ENCODE data around the gene FRMD4A.
A peak's percentile ranks its signal among the peaks of the same experiment; 100 is the strongest.

Gene FRMD4A

DNA sequence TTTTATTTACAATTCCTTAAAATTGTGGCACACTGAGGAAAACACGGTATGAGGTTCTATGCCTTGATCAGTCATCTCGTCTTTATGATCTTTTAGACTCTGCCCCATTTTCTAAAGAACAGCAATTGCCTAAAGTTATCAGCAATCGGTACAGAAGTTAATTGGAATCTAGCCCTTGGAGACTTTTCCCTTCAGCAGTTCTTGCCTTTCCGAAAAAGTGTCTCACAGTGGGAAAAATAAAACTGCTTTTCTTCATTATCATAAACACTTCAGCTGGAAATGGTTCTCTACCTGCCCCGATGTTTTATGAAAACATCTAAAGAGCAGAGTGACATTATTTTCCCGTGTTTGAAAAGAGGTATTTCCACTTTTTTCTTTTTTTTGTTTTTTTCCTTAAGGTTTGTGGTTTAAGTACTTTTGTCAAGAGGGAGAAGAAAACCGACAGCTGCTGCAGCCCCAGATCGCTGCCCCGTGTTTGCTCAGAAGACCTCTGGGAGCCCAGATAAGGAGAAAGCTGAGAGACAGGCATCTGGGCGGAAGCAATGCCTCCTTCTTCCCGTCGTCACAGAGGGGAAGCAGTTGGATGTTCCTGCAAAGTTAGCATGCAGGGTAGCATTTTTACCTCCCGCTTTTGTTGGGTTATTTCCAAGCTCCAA is 149.7 kb downstream of the FRMD4A start:
- Mint-ChIP-seq H3K27me3 (peaks cover 55% of the 10 kb centered on the region), H3K4me3 (no peak overlapping the region), H3K4me1 (peaks cover 14% of the 10 kb centered on the region), H3K27ac (no peak overlapping the region), H3K36me3 (no peaks in the 10 kb centered on the region), H3K9me3 (peaks cover 6% of the 10 kb centered on the region)
- ATAC-seq, result no peak

- Mint-ChIP-seq H3K9me3 (peaks cover 3% of the 10 kb centered on the region), H3K36me3 (no peaks in the 10 kb centered on the region), H3K27ac (no peak overlapping the region), H3K4me1 (peaks cover 12% of the 10 kb centered on the region), H3K27me3 (peaks cover 73% of the 10 kb centered on the region), H3K4me3 (no peak overlapping the region)
- ATAC-seq, result no peak
Observed at GRCh38 chr10:14179251-14179650, 151.5 kb downstream of the FRMD4A start.

GRCh38 chr10:14173706-14174594 is 156.8 kb downstream of the FRMD4A start:
- Mint-ChIP-seq H3K4me1 (peaks cover 25% of the 10 kb centered on the region), H3K4me3 (peak overlapping the region; percentile 79), H3K27me3 (peaks cover 67% of the 10 kb centered on the region), H3K9me3 (peaks cover 3% of the 10 kb centered on the region), H3K27ac (no peak overlapping the region), H3K36me3 (no peaks in the 10 kb centered on the region)
- no peak for ATAC-seq

- H3K4me1 Mint-ChIP-seq, result peaks cover 25% of the 10 kb centered on the region
- no peaks in the 10 kb centered on the region for H3K36me3 Mint-ChIP-seq
- H3K27ac Mint-ChIP-seq, result no peak overlapping the region
- H3K4me3 Mint-ChIP-seq, result peak overlapping the region; percentile 79
- peaks cover 67% of the 10 kb centered on the region for H3K27me3 Mint-ChIP-seq
- ATAC-seq, result peak; percentile 36
- peaks cover 3% of the 10 kb centered on the region for H3K9me3 Mint-ChIP-seq
Observed at GRCh38 chr10:14173391-14173705, 157.4 kb downstream of the FRMD4A start.

DNA sequence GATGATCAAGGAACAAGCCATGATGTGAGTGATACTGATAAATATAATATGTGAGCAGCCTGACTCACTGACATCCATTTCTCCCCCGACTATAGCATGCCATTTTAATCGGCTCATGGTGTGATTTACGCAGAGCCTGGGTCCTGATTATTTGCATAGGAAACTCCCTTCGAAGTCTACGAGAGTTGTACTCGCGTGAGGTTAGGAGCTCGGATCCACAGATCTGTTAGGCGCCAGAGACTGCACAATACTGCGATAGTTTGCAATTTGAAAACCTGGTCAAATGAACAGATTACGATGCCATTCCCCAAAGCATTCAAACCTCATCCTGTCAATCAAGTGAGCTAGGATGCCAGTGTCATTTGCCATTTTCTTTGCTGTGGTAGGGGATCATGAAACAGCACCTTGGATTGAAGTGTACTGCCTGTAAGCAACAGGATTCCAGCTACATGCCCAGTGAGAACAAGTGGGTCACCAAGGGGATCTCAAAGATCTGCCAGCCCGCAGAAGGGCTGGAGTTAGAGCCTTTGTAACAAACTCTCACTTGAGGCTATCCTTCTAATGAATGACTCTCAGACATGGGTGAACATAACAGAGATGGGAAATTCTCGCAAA is 158.3 kb downstream of the FRMD4A start:
- peaks cover 75% of the 10 kb centered on the region for H3K27me3 Mint-ChIP-seq
- H3K27ac Mint-ChIP-seq, result no peak overlapping the region
- no peak for ATAC-seq
- no peak overlapping the region for H3K4me3 Mint-ChIP-seq
- no peaks in the 10 kb centered on the region for H3K36me3 Mint-ChIP-seq
- H3K4me1 Mint-ChIP-seq, result peaks cover 25% of the 10 kb centered on the region
- H3K9me3 Mint-ChIP-seq, result peaks cover 3% of the 10 kb centered on the region

- peaks cover 74% of the 10 kb centered on the region for H3K27me3 Mint-ChIP-seq
- no peak overlapping the region for H3K4me3 Mint-ChIP-seq
- H3K9me3 Mint-ChIP-seq, result no peaks in the 10 kb centered on the region
- H3K27ac Mint-ChIP-seq, result no peak overlapping the region
- H3K36me3 Mint-ChIP-seq, result no peaks in the 10 kb centered on the region
- peaks cover 25% of the 10 kb centered on the region for H3K4me1 Mint-ChIP-seq
- no peak for ATAC-seq
Observed at GRCh38 chr10:14171336-14171735, 159.4 kb downstream of the FRMD4A start.

GRCh38 chr10:14163377-14164086 is 167.2 kb downstream of the FRMD4A start:
- peaks cover 71% of the 10 kb centered on the region for H3K27me3 Mint-ChIP-seq

DNA sequence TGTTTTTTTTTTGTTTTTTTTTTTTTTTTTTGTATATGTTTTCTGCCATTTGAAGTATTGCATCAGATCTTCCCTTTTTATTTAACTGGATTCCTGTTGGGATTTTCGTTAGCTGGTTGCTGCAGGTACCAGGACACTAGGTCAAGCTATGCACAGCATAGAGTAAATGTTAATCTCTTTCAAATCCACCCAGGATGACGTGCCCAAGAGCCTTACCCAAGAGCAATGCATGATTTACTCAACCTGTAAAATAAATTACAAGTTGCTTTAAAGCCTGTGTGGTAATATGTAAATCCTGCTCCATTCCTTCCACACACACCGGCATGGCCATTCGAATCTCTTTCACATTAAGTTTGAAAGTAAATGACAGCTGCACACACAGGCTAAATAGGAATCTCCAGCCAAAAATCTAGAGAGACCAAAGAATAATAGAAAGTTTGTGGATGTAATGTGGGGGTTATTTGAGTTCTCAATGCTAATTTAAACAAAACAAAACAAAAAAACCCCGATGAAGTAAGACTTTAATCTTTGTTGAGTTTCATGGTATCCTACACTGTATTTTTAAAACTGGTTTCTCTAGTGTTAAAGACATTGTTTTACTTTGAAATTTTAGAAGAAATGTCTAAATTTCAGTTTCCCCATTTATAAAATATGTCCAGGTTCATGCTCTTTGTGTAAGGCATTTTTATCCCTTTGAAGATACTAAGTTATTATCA is 167.9 kb downstream of the FRMD4A start:
- ATAC-seq, result no peak
- Mint-ChIP-seq H3K4me1 (no peaks in the 10 kb centered on the region), H3K9me3 (no peaks in the 10 kb centered on the region), H3K27ac (no peak overlapping the region), H3K36me3 (no peaks in the 10 kb centered on the region), H3K27me3 (peaks cover 72% of the 10 kb centered on the region), H3K4me3 (no peak overlapping the region)

More at GRCh38 chr10:14163377-14164086, 167.2 kb downstream of the FRMD4A start:
- Mint-ChIP-seq H3K27ac (no peak overlapping the region), H3K36me3 (no peaks in the 10 kb centered on the region), H3K9me3 (no peaks in the 10 kb centered on the region), H3K4me1 (no peaks in the 10 kb centered on the region), H3K4me3 (no peak overlapping the region)
- ATAC-seq, result no peak

GRCh38 chr10:14162061-14162460 is 168.7 kb downstream of the FRMD4A start:
- H3K9me3 Mint-ChIP-seq, result no peaks in the 10 kb centered on the region
- ATAC-seq, result no peak
- H3K4me1 Mint-ChIP-seq, result no peaks in the 10 kb centered on the region
- H3K4me3 Mint-ChIP-seq, result no peak overlapping the region
- no peak overlapping the region for H3K27ac Mint-ChIP-seq
- H3K27me3 Mint-ChIP-seq, result peaks cover 72% of the 10 kb centered on the region
- H3K36me3 Mint-ChIP-seq, result no peaks in the 10 kb centered on the region

DNA sequence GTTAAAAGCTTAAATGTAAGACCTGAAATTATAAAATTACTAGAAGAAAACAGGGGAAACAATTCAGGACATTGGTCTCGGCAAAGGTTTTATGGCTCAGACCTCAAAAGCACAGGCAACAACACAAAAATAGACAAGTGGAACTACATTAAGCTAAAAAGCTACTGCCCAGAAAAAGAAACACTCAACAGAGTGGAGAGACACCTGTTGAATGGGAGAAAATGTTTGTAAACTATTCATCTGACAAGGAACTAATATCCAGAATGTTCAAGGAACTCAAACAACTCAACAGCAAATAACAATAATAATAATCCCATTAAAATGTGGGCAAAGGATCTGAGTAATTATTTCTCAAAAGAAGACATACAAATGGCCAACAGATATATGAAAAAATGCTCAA is 170.4 kb downstream of the FRMD4A start:
- no peaks in the 10 kb centered on the region for H3K9me3 Mint-ChIP-seq
- no peak for ATAC-seq
- no peaks in the 10 kb centered on the region for H3K4me1 Mint-ChIP-seq
- H3K27ac Mint-ChIP-seq, result no peak overlapping the region
- H3K4me3 Mint-ChIP-seq, result no peak overlapping the region
- H3K36me3 Mint-ChIP-seq, result no peaks in the 10 kb centered on the region
- peaks cover 69% of the 10 kb centered on the region for H3K27me3 Mint-ChIP-seq

GRCh38 chr10:14158575-14158974 is 172.1 kb downstream of the FRMD4A start:
- ATAC-seq, result no peak
- Mint-ChIP-seq H3K36me3 (no peaks in the 10 kb centered on the region), H3K27me3 (peaks cover 59% of the 10 kb centered on the region), H3K4me3 (no peak overlapping the region), H3K4me1 (no peaks in the 10 kb centered on the region), H3K9me3 (peaks cover 3% of the 10 kb centered on the region), H3K27ac (no peak overlapping the region)

DNA sequence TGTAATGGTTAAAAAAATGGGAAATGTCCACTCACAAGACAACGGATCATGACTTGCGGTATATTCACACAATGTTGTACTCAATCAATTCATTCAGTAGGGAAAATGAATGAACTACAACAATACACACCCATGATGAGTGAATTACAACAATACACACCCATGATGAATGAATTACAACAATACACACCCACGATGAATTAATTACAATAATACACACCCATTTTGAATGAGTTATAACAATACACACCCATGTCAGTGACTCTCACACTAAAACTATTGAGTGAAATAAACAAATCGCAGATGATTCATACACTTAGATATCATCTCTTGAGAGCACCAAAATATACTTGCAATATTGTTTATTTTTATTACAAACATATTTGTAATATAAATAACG is 174.6 kb downstream of the FRMD4A start:
- Mint-ChIP-seq H3K27me3 (peaks cover 54% of the 10 kb centered on the region), H3K27ac (no peak overlapping the region), H3K9me3 (peaks cover 3% of the 10 kb centered on the region), H3K4me1 (no peaks in the 10 kb centered on the region), H3K36me3 (no peaks in the 10 kb centered on the region), H3K4me3 (no peak overlapping the region)
- no peak for ATAC-seq

GRCh38 chr10:14153570-14154055 is 177.1 kb downstream of the FRMD4A start:
- peaks cover 6% of the 10 kb centered on the region for H3K9me3 Mint-ChIP-seq
- H3K4me1 Mint-ChIP-seq, result no peaks in the 10 kb centered on the region
- H3K27ac Mint-ChIP-seq, result no peak overlapping the region
- ATAC-seq, result no peak
- no peaks in the 10 kb centered on the region for H3K36me3 Mint-ChIP-seq
- peaks cover 47% of the 10 kb centered on the region for H3K27me3 Mint-ChIP-seq
- no peak overlapping the region for H3K4me3 Mint-ChIP-seq

DNA sequence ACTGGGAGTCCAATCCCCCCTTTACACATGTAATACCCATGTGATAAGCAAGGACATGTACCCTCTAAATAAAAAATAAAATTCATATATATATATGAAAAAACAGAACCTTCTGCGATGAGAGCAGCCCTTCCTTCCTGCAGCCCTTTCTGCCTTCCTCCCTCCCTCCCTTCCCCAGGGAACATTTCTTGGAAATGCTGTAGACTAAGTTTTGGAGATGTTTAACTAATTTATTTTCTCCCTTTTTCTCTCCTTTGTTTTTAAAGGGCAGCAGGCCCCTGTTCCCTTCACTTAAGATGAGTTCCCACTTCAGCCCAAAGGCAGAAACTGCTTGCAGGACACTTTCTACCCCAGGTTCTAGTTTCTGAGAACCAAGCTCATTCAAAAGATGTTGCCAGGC is 179.2 kb downstream of the FRMD4A start:
- Mint-ChIP-seq H3K36me3 (no peaks in the 10 kb centered on the region), H3K27ac (no peak overlapping the region), H3K4me3 (no peak overlapping the region), H3K9me3 (peaks cover 6% of the 10 kb centered on the region), H3K27me3 (peaks cover 41% of the 10 kb centered on the region), H3K4me1 (no peaks in the 10 kb centered on the region)
- no peak for ATAC-seq
